Measurements from ENCODE around the gene FLVCR2. TPM values are rescaled to one million over a fixed set of nuclear protein-coding genes. Genes with fewer than 3 reads are reported as not detected.

FLVCR2 gene
- total and polyA plus RNA-seq, 2 of the 13 experiments (the other 11 are each of a cell fraction or from before 2014, with no cell fraction given), result 9.9 to 10.5 TPM

DNA sequence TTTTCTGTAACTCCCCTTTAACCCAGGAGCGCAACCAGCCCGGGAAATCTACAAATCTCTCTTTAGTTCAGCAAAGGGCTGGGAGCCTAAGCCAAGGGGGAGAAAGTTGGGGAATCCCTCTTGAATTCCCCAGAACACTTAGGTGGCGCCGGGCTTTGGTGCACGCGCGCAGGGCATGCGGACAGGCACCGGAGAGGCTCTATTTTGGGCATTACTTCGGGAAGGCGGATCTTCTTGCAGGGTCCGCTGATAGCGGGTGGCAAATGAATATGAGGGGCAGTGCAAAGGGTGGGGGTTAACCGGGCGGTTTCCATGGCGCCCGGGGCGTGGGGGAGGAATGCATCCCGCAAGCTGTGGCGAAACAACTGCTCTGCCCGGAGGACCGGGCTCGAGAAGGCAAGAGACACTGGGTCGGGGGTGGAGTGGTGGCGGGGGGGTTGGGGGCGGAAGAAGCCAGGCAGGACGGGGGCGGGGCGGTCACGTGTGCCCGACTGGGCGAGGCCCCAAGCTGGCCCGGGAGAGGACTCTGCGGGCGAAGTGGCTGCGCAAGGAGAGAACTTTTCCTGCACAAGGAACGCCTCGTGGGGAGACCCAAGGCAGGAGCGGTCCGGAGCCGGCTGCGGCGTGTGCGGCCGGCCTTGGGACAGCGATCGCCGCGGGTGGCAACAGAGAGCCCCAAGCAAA lies at the start of gene FLVCR2 (continued):
- TF ChIP-seq HNF4A (CRISPR knock-in tag; IDR thresholded peaks at IDR 0.05) (0 out of 2 replicates have a peak, but pooled peaks have one; percentile 7), ZKSCAN5 (CRISPR knock-in tag; IDR thresholded peaks at IDR 0.05) (no peak), ZNF431 (CRISPR knock-in tag; IDR thresholded peaks at IDR 0.05; ENCODE audit: borderline replicate concordance, low read depth) (no peak), ZNF10 (CRISPR knock-in tag; IDR thresholded peaks at IDR 0.05; ENCODE audit: borderline replicate concordance, low read depth) (no peak), PLSCR1 (CRISPR knock-in tag; IDR thresholded peaks at IDR 0.05; ENCODE audit: borderline replicate concordance) (no peak), NR2C2 (CRISPR knock-in tag; IDR thresholded peaks at IDR 0.05; ENCODE audit: borderline replicate concordance) (no peak), ZNF564 (CRISPR knock-in tag; IDR thresholded peaks at IDR 0.05) (no peak), KLF13 (CRISPR knock-in tag; IDR thresholded peaks at IDR 0.05) (no peak), SAFB2 (CRISPR knock-in tag; IDR thresholded peaks at IDR 0.05; ENCODE audit: borderline replicate concordance, low read depth) (no peak), DNMT1 (CRISPR knock-in tag; IDR thresholded peaks at IDR 0.05) (no peak), CSRNP2 (CRISPR knock-in tag; conservative IDR thresholded peaks at IDR 0.05; ENCODE audit: low read depth) (no peak), NFKB2 (CRISPR knock-in tag; IDR thresholded peaks at IDR 0.05; ENCODE audit: borderline replicate concordance) (0 out of 2 replicates have a peak, but pooled peaks have one; percentile 37), HNRNPK (IDR thresholded peaks at IDR 0.05; ENCODE audit: low read depth, low read length, poor library complexity, severe bottlenecking) (peak; percentile 74), ZNF263 (CRISPR knock-in tag; IDR thresholded peaks at IDR 0.05) (peak; percentile 25; the same call in 1 of the 2 replicates), MAZ (IDR thresholded peaks at IDR 0.05; ENCODE audit: borderline replicate concordance, low read depth, low read length) (no peak), MAZ (CRISPR knock-in tag; IDR thresholded peaks at IDR 0.05; ENCODE audit: low read depth) (peak; percentile 2; the same call in 1 of the 2 replicates)
- TF ChIP-seq, protein P1, sequence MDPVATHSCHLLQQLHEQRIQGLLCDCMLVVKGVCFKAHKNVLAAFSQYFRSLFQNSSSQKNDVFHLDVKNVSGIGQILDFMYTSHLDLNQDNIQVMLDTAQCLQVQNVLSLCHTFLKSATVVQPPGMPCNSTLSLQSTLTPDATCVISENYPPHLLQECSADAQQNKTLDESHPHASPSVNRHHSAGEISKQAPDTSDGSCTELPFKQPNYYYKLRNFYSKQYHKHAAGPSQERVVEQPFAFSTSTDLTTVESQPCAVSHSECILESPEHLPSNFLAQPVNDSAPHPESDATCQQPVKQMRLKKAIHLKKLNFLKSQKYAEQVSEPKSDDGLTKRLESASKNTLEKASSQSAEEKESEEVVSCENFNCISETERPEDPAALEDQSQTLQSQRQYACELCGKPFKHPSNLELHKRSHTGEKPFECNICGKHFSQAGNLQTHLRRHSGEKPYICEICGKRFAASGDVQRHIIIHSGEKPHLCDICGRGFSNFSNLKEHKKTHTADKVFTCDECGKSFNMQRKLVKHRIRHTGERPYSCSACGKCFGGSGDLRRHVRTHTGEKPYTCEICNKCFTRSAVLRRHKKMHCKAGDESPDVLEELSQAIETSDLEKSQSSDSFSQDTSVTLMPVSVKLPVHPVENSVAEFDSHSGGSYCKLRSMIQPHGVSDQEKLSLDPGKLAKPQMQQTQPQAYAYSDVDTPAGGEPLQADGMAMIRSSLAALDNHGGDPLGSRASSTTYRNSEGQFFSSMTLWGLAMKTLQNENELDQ (CRISPR knock-in tag; IDR thresholded peaks at IDR 0.05; ENCODE audit: borderline replicate concordance), result no peak
- TF ChIP-seq, protein P2, sequence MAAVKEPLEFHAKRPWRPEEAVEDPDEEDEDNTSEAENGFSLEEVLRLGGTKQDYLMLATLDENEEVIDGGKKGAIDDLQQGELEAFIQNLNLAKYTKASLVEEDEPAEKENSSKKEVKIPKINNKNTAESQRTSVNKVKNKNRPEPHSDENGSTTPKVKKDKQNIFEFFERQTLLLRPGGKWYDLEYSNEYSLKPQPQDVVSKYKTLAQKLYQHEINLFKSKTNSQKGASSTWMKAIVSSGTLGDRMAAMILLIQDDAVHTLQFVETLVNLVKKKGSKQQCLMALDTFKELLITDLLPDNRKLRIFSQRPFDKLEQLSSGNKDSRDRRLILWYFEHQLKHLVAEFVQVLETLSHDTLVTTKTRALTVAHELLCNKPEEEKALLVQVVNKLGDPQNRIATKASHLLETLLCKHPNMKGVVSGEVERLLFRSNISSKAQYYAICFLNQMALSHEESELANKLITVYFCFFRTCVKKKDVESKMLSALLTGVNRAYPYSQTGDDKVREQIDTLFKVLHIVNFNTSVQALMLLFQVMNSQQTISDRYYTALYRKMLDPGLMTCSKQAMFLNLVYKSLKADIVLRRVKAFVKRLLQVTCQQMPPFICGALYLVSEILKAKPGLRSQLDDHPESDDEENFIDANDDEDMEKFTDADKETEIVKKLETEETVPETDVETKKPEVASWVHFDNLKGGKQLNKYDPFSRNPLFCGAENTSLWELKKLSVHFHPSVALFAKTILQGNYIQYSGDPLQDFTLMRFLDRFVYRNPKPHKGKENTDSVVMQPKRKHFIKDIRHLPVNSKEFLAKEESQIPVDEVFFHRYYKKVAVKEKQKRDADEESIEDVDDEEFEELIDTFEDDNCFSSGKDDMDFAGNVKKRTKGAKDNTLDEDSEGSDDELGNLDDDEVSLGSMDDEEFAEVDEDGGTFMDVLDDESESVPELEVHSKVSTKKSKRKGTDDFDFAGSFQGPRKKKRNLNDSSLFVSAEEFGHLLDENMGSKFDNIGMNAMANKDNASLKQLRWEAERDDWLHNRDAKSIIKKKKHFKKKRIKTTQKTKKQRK (IDR thresholded peaks at IDR 0.05; ENCODE audit: low read length), result no peak
- TF ChIP-seq, protein P3, sequence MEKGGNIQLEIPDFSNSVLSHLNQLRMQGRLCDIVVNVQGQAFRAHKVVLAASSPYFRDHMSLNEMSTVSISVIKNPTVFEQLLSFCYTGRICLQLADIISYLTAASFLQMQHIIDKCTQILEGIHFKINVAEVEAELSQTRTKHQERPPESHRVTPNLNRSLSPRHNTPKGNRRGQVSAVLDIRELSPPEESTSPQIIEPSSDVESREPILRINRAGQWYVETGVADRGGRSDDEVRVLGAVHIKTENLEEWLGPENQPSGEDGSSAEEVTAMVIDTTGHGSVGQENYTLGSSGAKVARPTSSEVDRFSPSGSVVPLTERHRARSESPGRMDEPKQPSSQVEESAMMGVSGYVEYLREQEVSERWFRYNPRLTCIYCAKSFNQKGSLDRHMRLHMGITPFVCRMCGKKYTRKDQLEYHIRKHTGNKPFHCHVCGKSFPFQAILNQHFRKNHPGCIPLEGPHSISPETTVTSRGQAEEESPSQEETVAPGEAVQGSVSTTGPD (CRISPR knock-in tag; IDR thresholded peaks at IDR 0.05), result no peak

Measured in HepG2 (cell line).